GM18868 (cell line): ENCODE measurements around the gene MGA.

ENCODE experiments used
- ATAC-seq: cut with Tn5 transposase; IDR thresholded peaks from one replicate; pipeline ENCODE4 v1.9.1; 2021; ENCODE audit warnings: mild to moderate bottlenecking, moderate library complexity; ENCODE audit not compliant: unreplicated experiment

The MGA gene

GRCh38 chr15:41780266-41780665 is 120.1 kb downstream of the MGA start:
- no peak for ATAC-seq

DNA sequence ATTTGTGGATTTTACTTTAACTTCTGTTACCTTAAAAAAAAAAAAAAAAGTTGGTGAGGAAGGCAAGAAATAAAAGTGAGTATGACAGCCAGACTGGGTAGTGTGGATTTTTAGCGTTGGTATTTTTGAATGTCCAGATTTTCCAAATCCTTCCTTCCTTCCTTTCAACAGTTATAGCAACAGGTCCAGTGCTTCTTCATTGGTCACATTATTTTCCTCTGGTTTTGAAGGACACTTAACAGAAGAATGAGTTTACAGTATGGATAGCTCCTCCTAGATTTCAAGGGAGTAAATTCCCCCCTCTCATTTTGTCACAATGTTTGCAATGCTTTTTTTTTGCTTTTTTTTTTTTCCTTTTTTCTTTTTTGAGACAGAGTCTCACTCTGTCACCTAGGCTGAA is 120.5 kb downstream of the MGA start:
- ATAC-seq = no peak

DNA sequence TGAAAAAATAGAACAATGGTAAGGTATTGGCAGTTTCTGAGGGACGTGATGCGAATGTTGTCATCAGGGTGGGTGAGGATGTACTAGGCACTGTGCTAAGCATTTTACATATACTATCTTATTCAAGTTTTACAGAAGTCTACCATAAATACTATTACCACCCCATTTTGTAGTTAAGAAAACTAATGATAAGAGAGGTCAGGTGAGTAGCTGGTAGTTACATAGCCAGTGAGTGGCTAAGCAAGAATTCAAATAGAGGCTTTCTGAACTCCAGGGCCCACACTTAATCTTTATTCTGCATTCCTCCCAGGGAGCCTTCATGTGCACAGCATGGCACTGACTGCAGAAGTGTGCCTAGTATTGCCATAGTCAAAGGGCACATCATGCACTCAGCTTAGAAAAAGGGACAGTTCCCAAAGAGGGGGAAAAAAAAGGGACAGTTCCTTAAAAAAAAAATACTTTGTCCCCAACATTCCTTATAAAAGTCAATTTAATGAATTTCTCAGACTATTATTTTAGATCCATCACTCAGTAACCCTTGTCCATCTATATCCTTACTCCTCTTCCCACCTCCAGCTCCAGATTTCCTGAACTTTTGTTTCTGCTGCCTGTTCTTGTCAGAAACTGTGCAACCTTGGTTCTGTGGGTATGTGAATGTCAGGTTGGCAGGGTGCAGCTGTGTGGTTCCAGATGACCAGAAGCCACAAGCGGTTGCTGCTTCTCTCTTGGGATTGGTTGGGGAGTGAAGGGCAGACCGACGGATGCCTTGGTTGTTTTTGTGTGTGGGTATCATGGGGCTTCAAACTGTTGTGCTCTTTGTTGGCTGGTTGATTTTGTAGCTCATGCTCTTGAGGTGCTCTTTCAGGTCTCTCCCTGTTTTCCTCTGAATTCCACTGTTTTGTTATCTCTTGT is 122.4 kb downstream of the MGA start:
- ATAC-seq = no peak

DNA sequence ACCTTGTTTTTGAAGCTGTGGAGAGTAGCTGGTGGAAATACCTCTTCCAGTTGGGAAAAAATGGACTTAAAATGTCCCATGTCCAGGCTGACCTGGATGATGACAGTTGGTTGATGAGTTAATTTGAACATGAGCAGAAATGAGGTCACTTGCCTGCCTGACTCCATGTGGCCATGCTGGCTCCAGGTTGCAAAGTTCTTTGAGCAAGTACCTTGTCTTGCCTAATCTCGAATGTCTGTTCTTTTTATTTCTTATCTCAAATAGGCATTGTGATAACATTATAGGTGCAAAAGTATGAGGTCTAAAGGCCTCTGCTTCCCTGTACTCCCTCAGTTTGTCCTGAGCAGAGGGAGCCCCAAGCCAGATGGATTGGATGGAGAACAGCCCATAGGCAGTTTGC is 123.1 kb downstream of the MGA start:
- ATAC-seq = no peak

GRCh38 chr15:41788262-41788661 is 128.1 kb downstream of the MGA start:
- ATAC-seq = no peak

- no peak for ATAC-seq
Observed at GRCh38 chr15:41789236-41789635, 129.0 kb downstream of the MGA start.

GRCh38 chr15:41789662-41790061 is 129.5 kb downstream of the MGA start:
- no peak for ATAC-seq

DNA sequence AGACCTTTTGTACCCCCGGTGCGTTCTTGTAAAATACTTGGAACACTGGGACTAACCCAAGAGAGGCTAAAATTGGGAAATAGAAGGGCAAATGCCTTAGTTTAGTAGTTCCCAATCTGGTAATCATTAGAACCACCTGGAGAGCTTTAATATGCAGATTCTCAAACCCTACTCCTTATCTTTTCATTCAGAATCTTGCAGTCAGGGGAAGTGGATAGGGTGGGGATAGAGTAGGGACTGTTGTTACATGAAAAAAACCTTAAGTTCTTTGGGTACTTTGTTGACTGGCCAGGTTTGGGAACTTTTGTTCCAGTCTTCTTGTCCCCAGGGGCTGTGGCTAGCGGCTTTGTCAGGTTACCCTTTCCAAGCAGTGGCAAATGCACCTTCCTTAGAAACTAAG is 130.0 kb downstream of the MGA start:
- no peak for ATAC-seq

DNA sequence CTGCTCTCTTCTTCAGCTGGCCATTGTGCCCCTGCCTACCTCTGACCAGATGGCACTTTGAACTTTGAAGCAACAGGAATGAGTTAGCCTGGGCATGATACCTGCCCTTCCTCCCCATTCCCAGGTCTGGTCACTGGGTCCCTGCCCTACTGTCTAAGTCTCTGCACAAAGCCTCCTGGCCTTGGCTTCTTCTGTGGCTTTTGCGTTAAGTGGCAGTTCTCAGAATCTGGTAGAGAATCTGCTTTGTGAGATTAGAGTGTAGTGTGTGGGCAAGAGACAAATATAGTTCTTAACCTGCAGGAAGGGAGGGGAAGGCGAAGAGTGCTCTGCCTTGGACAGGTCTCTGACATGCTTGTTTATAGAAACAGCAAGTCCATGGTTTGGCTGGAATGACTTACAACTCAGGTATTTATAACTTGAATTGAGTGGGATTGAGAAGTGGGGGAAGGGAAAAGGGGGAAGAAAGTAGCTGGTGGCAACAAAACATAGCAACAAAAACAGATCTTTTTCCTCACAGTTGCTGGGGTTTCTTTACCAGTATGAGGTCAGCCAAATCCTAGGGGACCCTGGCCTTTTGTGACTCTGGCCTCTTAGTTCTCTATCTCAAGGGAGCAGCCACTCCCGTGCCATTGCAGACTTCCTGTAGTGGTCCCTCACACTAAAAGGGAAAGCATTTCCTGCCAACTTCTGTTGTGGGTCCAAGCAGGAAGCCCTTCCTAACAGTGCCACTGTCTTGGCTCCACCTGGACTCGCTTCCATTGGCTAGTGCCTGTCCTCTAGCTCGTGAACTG is 130.7 kb downstream of the MGA start:
- no peak for ATAC-seq

DNA sequence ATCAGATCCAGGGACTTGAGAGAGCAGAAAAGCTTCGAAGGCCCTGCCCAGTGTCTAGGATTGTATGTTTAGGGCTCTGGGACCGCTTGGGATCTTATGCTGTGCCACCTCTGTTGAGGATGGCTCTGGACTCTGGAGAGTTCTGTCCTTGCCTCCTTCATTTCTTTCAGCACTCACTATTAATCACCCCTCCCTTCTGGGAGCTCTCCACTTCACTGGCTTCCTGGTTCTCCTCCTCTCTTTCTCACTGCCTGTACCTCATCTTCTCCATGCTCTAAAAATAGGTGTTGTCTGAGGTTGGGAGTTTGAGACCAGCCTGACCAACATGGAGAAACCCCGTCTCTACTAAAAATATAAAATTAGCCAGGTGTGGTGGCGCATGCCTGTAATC is 131.3 kb downstream of the MGA start:
- no peak for ATAC-seq

- no peak for ATAC-seq
Observed at GRCh38 chr15:41792000-41792637, 131.9 kb downstream of the MGA start.

DNA sequence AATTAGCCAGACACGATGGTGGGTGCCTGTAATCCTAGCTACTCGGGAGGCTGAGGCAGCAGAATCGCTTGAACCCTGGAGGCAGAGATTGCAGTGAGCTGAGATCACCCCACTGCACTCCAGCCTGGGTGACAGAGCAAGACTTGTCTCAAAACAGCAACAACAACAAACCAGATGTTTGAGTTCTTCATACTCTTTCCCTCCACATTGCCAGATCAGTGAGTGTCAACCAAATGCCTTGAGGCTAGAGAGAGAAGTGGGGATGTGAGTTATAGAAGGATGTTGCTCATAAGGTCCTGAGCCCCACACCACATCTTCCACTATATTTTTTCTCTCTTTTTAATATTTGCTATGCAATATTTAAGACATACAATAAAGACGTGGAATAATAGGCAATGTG is 133.9 kb downstream of the MGA start:
- ATAC-seq = no peak

DNA sequence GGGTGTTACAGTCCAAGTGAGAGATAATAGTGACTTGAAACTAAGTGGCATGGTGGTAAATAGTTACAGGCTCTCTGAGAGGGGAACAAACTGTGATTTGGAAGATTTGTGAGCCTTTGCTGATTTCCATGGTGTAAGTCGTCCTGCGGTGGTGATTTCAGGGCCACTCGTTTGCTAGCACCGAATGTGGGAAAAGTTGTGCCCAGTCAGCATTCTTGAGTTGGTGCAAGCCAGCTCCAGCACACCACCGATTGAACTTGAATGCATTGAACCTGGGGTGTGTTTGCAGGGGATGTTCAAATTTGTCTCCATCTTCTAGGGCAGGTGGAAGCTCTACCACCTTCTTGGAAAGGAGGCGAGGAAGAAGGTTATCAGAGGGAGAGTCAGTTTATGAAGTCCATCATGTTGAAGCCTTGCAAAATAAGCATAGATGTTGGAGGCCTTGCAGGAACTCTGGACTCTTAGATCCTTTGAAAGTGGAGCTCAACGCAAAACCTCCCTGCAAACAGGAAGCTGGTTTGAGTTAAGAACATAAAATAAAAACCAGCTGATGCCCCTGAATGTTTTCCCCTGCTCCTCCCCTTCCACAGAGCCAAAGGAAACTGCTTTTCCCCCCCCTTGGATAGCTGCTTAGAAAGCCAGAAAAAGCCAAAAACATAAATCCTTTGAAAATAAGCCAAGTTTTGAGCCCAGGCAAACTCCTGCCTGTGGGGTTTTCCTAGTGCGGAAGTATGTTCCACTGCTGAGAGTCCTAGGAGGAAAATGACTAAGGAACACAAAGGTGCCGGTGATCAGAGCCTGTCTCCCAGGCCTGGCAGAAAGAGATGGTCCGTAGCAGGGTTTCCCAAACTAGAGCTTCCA is 136.0 kb downstream of the MGA start:
- no peak for ATAC-seq

- no peak for ATAC-seq
Observed at GRCh38 chr15:41797201-41797944, 137.2 kb downstream of the MGA start.

GRCh38 chr15:41798607-41799487 is 138.6 kb downstream of the MGA start:
- no peak for ATAC-seq

- no peak for ATAC-seq
Observed at GRCh38 chr15:41799488-41799805, 139.2 kb downstream of the MGA start.

DNA sequence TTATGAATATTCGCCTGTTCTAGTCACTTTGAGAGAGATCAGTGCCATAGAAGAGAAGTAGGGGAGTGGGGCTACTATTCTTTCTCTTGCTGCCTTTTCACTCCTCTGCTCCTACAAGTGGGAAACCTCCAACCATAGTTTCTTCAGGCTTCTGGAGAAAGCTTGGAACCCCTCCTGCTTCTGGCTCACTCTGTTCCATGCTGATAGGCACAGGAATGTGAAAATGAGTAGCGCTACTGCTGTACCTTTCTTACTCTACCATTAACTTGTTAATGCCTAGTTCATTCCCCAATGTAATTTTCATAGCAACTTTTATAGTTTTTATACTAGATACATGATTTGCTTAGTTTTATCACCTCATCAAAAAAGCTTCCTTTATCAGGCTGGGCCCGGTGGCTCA is 141.0 kb downstream of the MGA start:
- ATAC-seq = no peak

DNA sequence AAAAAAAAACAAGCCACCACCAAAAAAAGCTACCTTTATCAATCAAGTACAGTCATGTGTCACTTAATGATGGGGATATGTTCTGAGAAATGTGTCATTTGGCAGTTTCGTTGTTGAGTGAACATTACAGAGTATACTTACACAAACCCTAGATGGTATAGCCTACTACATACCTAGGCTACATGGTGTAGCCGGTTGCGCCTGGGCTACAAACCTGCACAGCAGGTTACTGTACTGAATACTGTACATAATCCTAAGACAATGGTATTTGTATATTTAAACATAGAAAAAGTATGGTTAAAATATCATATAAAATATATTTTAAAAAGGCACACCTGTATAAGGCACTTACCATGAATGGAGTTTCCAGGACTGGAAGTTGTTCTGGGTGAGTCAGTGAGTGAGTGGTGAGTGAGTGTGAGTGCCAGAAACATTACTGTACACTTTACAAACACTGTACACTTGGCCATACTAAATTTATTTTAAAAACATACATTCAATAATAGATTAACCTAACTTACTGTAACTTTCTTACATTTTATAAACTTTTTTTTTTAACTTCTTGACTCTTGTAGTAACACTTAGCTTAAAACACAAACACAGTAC is 141.7 kb downstream of the MGA start:
- ATAC-seq = no peak

DNA sequence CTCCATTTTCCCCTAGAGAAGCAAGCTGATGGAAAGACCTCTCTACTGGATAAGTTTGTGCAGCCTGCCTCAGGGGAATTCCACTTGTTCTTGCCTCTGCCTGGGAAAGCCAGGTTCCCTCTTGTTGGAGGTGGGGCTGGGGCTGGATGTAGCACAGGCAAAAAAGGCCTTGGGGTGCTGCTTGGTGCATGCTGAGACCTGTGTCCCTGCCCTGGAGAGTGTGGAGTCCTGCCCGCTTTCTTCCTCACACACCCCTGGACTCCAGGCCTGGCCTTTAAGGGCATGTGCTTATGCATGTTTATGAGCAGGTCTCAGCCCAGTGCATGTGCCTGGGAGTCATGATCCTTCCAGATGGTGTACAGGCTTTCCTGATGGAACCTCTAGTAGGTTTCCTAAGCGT is 144.2 kb downstream of the MGA start:
- no peak for ATAC-seq
